H1 (cell line): ENCODE data around the gene ADCY2. TPM values are rescaled to one million over a fixed set of nuclear protein-coding genes. Genes with fewer than 3 reads are reported as not detected.

Experiments
- CTCF ChIA-PET: fragments of 300-600 bp; sonication (Branson Sonifier 250); formaldehyde crosslinking; loops from one replicate; lab custom pipeline; 2021; ENCODE audit not compliant: partially characterized antibody; lab: Charles Lee
- POLR2A ChIA-PET: fragments of 300-600 bp; sonication (Branson Sonifier 250); formaldehyde crosslinking; loops from one replicate; lab custom pipeline; 2021; ENCODE audit warnings: inconsistent platforms; ENCODE audit not compliant: partially characterized antibody; lab: Charles Lee
- DNase-seq, 2 experiments: peaks; one replicate each; pipeline versions ENCODE4 v3.0.0 to v3.0.0-alpha.2; 2010 to 2022; ENCODE audit warnings: low spot score in 2 of 2, low read depth in 1 of 2, mixed read lengths in 1 of 2
- FAIRE-seq: peaks from 2 replicates; lab custom pipeline; 2011; peaks lifted over from hg19 to GRCh38; lab: Jason Lieb, UNC
- H2AFZ ChIP-seq: 2 replicates; pipeline ENCODE4 v1.8.1; 2012; ENCODE audit warnings: low read length, inconsistent platforms
- H2AK5ac ChIP-seq: 2 replicates; pipeline ENCODE4 v1.6.1; 2013; ENCODE audit warnings: low read depth, low read length
- H2BK120ac ChIP-seq: replicated peaks from 2 replicates; pipeline ENCODE3; 2013; ENCODE audit warnings: low read depth, low read length, inconsistent platforms
- H2BK12ac ChIP-seq: 2 replicates; pipeline ENCODE4 v1.6.1; 2013; ENCODE audit warnings: low read depth, low read length
- H2BK15ac ChIP-seq: 2 replicates; pipeline ENCODE4 v1.6.1; 2013; ENCODE audit warnings: low read length
- H2BK20ac ChIP-seq: 2 replicates; pipeline ENCODE4 v1.6.1; 2013; ENCODE audit warnings: low read length
- H2BK5ac ChIP-seq: 2 replicates; pipeline ENCODE4 v1.6.1; 2013; ENCODE audit warnings: low read depth, low read length
- H3K14ac ChIP-seq: 2 replicates; pipeline ENCODE4 v1.6.1; 2013; ENCODE audit warnings: inconsistent platforms; ENCODE audit not compliant: insufficient read length
- H3K18ac ChIP-seq: 2 replicates; pipeline ENCODE4 v1.6.1; 2013; ENCODE audit warnings: low read length; ENCODE audit errors: extremely low read depth
- H3K23ac ChIP-seq: 2 replicates; pipeline ENCODE4 v1.6.1; 2013; ENCODE audit warnings: inconsistent platforms; ENCODE audit not compliant: insufficient read length
- H3K23me2 ChIP-seq: 2 replicates; pipeline ENCODE4 v1.6.1; 2013; ENCODE audit warnings: low read depth, low read length
- H3K27ac ChIP-seq: 2 replicates; pipeline ENCODE4 v1.6.1; 2011; ENCODE audit warnings: low read depth, low read length, inconsistent platforms
- H3K27me3 ChIP-seq, 4 experiments: replicated peaks in 1 of 4; 1 replicate in 1 of 4; 2 replicates in 3 of 4; pipeline versions ENCODE4 v1.6.1 to v1.8.1; 2011 to 2013; ENCODE audit warnings: low read length in 3 of 4, mild to moderate bottlenecking in 3 of 4, inconsistent platforms in 2 of 4, mixed read lengths in 2 of 4, moderate library complexity in 1 of 4; ENCODE audit not compliant: control insufficient read depth in 3 of 4, insufficient read depth in 3 of 4; ENCODE audit errors: extremely low read depth in 1 of 4
- H3K36me3 ChIP-seq, 4 experiments: 2 replicates each; pipeline versions ENCODE4 v1.6.1 to v1.8.1; 2011 to 2013; ENCODE audit warnings: mild to moderate bottlenecking in 4 of 4, low read length in 3 of 4, moderate library complexity in 2 of 4, control low read depth in 1 of 4, inconsistent platforms in 1 of 4; ENCODE audit not compliant: insufficient read depth in 4 of 4, control insufficient read depth in 2 of 4
- H3K4ac ChIP-seq: replicated peaks from 2 replicates; pipeline ENCODE3; 2013; ENCODE audit warnings: low read length, low read depth, mixed read lengths, inconsistent platforms; ENCODE audit not compliant: insufficient read length
- H3K4me1 ChIP-seq, 4 experiments: replicated peaks in 1 of 4; 1 replicate in 1 of 4; 2 replicates in 3 of 4; pipeline versions ENCODE4 v1.6.1 to v1.8.1; 2011 to 2013; ENCODE audit warnings: low read length in 3 of 4, inconsistent platforms in 2 of 4, mixed read lengths in 1 of 4; ENCODE audit not compliant: insufficient read depth in 4 of 4, control insufficient read depth in 3 of 4
- H3K4me2 ChIP-seq, 2 experiments: 2 replicates each; pipeline versions ENCODE4 v1.6.1 to v1.8.1; 2011 to 2013; ENCODE audit warnings: low read depth in 2 of 2, low read length in 2 of 2, control low read depth in 1 of 2, inconsistent platforms in 1 of 2, mild to moderate bottlenecking in 1 of 2; ENCODE audit not compliant: insufficient read depth in 1 of 2
- H3K4me3 ChIP-seq, 4 experiments: fragments of 200-600, 300-600 bp in 1 of 4; sonication (generic), shearing (Covaris generic), sonication (Bioruptor Twin) in 1 of 4; 2 replicates each; pipeline versions ENCODE4 v1.5.1 to v1.8.1; 2011 to 2016; ENCODE audit warnings: low read length in 4 of 4, low read depth in 3 of 4, control low read depth in 2 of 4, inconsistent platforms in 2 of 4, mild to moderate bottlenecking in 2 of 4, mixed read lengths in 1 of 4, moderate library complexity in 1 of 4; ENCODE audit not compliant: insufficient read depth in 2 of 4; ENCODE audit errors: extremely low read depth in 1 of 4
- H3K56ac ChIP-seq: replicated peaks from 2 replicates; pipeline ENCODE3; 2013; ENCODE audit warnings: low read depth, mild to moderate bottlenecking, mixed read lengths, low read length, inconsistent platforms; ENCODE audit not compliant: insufficient read length
- H3K79me1 ChIP-seq: 2 replicates; pipeline ENCODE4 v1.6.1; 2013; ENCODE audit warnings: low read depth, low read length, control low read depth
- H3K79me2 ChIP-seq, 2 experiments: 2 replicates each; pipeline versions ENCODE4 v1.6.1 to v1.8.1; 2012 to 2013; ENCODE audit warnings: low read length in 2 of 2, mild to moderate bottlenecking in 2 of 2, inconsistent platforms in 1 of 2; ENCODE audit not compliant: insufficient read depth in 2 of 2, control insufficient read depth in 1 of 2
- H3K9ac ChIP-seq, 4 experiments: replicated peaks in 1 of 4; 1 replicate in 1 of 4; 2 replicates in 3 of 4; pipeline versions ENCODE4 v1.6.1 to v1.8.1; 2011 to 2013; ENCODE audit warnings: low read depth in 3 of 4, low read length in 3 of 4, control low read depth in 2 of 4, mild to moderate bottlenecking in 2 of 4, moderate library complexity in 2 of 4, inconsistent platforms in 1 of 4; ENCODE audit errors: extremely low read depth in 1 of 4
- H3K9me3 ChIP-seq, 2 experiments: 2 replicates each; pipeline versions ENCODE4 v1.6.1 to v1.8.1; 2012 to 2013; ENCODE audit warnings: mild to moderate bottlenecking in 2 of 2, moderate library complexity in 2 of 2, control low read depth in 1 of 2, inconsistent platforms in 1 of 2, low read depth in 1 of 2, low read length in 1 of 2, mixed read lengths in 1 of 2; ENCODE audit not compliant: insufficient read depth in 2 of 2
- H4K20me1 ChIP-seq, 2 experiments: replicated peaks in 1 of 2; 2 replicates each; pipeline versions ENCODE3 to v1.8.1; 2011 to 2013; ENCODE audit warnings: inconsistent platforms in 2 of 2, low read length in 2 of 2, mild to moderate bottlenecking in 1 of 2; ENCODE audit not compliant: insufficient read depth in 2 of 2, control insufficient read depth in 1 of 2
- H4K5ac ChIP-seq: 2 replicates; pipeline ENCODE4 v1.6.1; 2013; ENCODE audit warnings: low read length, low read depth, mixed read lengths, inconsistent platforms; ENCODE audit not compliant: insufficient read length
- H4K8ac ChIP-seq: 2 replicates; pipeline ENCODE4 v1.8.0; 2013; ENCODE audit warnings: mild to moderate bottlenecking, moderate library complexity, low read length, inconsistent platforms; ENCODE audit not compliant: insufficient read depth; ENCODE audit errors: extremely low read depth
- H4K91ac ChIP-seq: replicated peaks from 2 replicates; pipeline ENCODE3; 2013; ENCODE audit warnings: low read length, mixed read lengths, inconsistent platforms; ENCODE audit not compliant: insufficient read length
- ASH2L ChIP-seq: fragments of 200-600, 300-600 bp; sonication (generic); IDR thresholded peaks from one replicate; pipeline ENCODE4 v1.7.1; 2017; ENCODE audit warnings: low read length
- CBX8 ChIP-seq: fragments of 300-800, 300-1000 bp; sonication (generic); IDR thresholded peaks from 2 replicates; pipeline ENCODE4 v1.7.1; 2016; ENCODE audit warnings: low read depth, low read length, borderline replicate concordance
- CHD1 ChIP-seq: IDR thresholded peaks from 2 replicates; pipeline ENCODE4 v1.6.1; 2012; ENCODE audit warnings: low read depth, low read length, improper control_type of control experiment
- CHD2 ChIP-seq: IDR thresholded peaks from 2 replicates; pipeline ENCODE4 v1.6.1; 2012; ENCODE audit warnings: low read length, improper control_type of control experiment
- EGR1 ChIP-seq: IDR thresholded peaks from 2 replicates; pipeline ENCODE4 v1.6.1; 2011; ENCODE audit warnings: low read depth, low read length, borderline replicate concordance
- EZH2 ChIP-seq: fragments of 200-600 bp; sonication (generic); IDR thresholded peaks from 2 replicates; pipeline ENCODE4 v1.7.1; 2012; ENCODE audit warnings: low read depth, mild to moderate bottlenecking, moderate library complexity, low read length, inconsistent platforms; ENCODE audit not compliant: severe bottlenecking
- JUND ChIP-seq: IDR thresholded peaks from 2 replicates; pipeline ENCODE4 v1.6.1; 2011; ENCODE audit warnings: mild to moderate bottlenecking, improper control_type of control experiment, low read length
- KDM1A ChIP-seq: fragments of 200-600, 300-600 bp; sonication (generic); IDR thresholded peaks from 2 replicates; pipeline ENCODE4 v1.7.1; 2016; ENCODE audit warnings: mild to moderate bottlenecking, low read length, borderline replicate concordance
- KDM4A ChIP-seq: IDR thresholded peaks from one replicate; pipeline ENCODE4 v1.7.1; 2012; ENCODE audit warnings: low read depth, mild to moderate bottlenecking, moderate library complexity, low read length, inconsistent platforms; ENCODE audit not compliant: severe bottlenecking
- POLR2A ChIP-seq, 2 experiments: IDR thresholded peaks; 1 replicate in 1 of 2; 2 replicates in 1 of 2; pipeline ENCODE4 v1.6.1; 2011; ENCODE audit warnings: low read depth in 2 of 2, low read length in 2 of 2, mild to moderate bottlenecking in 2 of 2; ENCODE audit errors: control extremely low read depth in 1 of 2
- RAD21 ChIP-seq, 2 experiments: IDR thresholded peaks in 1 of 2; conservative IDR thresholded peaks in 1 of 2; 2 replicates each; pipeline ENCODE4 v1.6.1; 2011; ENCODE audit warnings: low read depth in 2 of 2, low read length in 2 of 2, improper control_type of control experiment in 1 of 2, inconsistent platforms in 1 of 2, mild to moderate bottlenecking in 1 of 2, moderate library complexity in 1 of 2
- TBP ChIP-seq: IDR thresholded peaks from 2 replicates; pipeline ENCODE4 v1.6.1; 2011; ENCODE audit warnings: low read depth, low read length, improper control_type of control experiment
- TCF12 ChIP-seq: IDR thresholded peaks from 2 replicates; pipeline ENCODE4 v1.6.1; 2011; ENCODE audit warnings: low read depth, mild to moderate bottlenecking, low read length
- YY1 ChIP-seq: IDR thresholded peaks from 2 replicates; pipeline ENCODE4 v1.6.1; 2011; ENCODE audit warnings: low read depth, mild to moderate bottlenecking, low read length
- ZNF274 ChIP-seq: IDR thresholded peaks from 2 replicates; pipeline ENCODE4 v1.7.0; 2012; ENCODE audit warnings: low read length, borderline replicate concordance; ENCODE audit errors: extremely low read depth
- WGBS, 2 experiments: shearing (Covaris generic) in 1 of 2; methylation state at CpG; one replicate each; pipeline versions ENCODE4 v1.1.6 to v1.1.7; 2013 to 2015; ENCODE audit warnings: low lambda C conversion rate in 2 of 2, mixed read lengths in 2 of 2, inconsistent platforms in 1 of 2, low coverage in 1 of 2, missing lambda C conversion rate in 1 of 2; ENCODE audit not compliant: insufficient replicate concordance in 2 of 2, insufficient coverage in 1 of 2, insufficient read length in 1 of 2; ENCODE audit errors: extremely low coverage in 1 of 2, missing lambda C conversion rate in 1 of 2; 5-methylcytosine and 5-hydroxymethylcytosine counted together
- polyA plus RNA-seq, 7 experiments: library from polyadenylated mRNA; depleted of rRNA in 3 of 7; stranded (reverse) in 5 of 7; unstranded in 2 of 7; fragments of >200 nt in 5 of 7; fragments of 200-250 nt in 2 of 7; gene quantifications; 1 replicate in 5 of 7; 2 replicates in 1 of 7; 4 replicates in 1 of 7; pipeline versions ENCODE4 v1.2.1 to v1.2.3, GENCODE V29; 2011 to 2013; ENCODE audit warnings: missing spikeins in 2 of 7, mixed read lengths in 2 of 7
- total RNA-seq: library from RNA; stranded (reverse); fragmentation: NEBNext Ultra II Directional; extraction: Animal tissue kit (Norgen Biotek cat#: 25700); gene quantifications from 2 replicates; pipeline ENCODE4 v1.2.1, GENCODE V29; 2021

Gene ADCY2
- total and polyA plus RNA-seq, 2 of the 8 experiments (the other 6 are each of a cell fraction or from before 2014, with no cell fraction given) = 35.8 to 122 TPM

GRCh38 chr5:7814816-7815215 is 418.9 kb downstream of the ADCY2 start:
- FAIRE-seq (no peak), DNase-seq (no peak)
- no peak overlapping the region for H3K4me3 ChIP-seq
- no peak overlapping the region for H2BK12ac ChIP-seq
- H4K91ac ChIP-seq = no peak overlapping the region
- H3K36me3 ChIP-seq = peaks cover 0 to 13% (median 4%) of the 10 kb centered on the region in 4 experiments; a peak in 2 of 8 replicates
- H3K56ac ChIP-seq = no peak overlapping the region
- WGBS, 2 experiments = 94% methylated on average over 10 of the region's 10 CpGs; no CpG with 5 or more reads in 1 of the 2 experiments
- no peaks in the 10 kb centered on the region for H3K23me2 ChIP-seq
- H2BK120ac ChIP-seq = no peak overlapping the region
- H4K5ac ChIP-seq = no peak overlapping the region
- no peaks in the 10 kb centered on the region for H3K79me2 ChIP-seq
- H3K79me1 ChIP-seq = no peaks in the 10 kb centered on the region
- no peak overlapping the region for H3K9ac ChIP-seq
- H4K20me1 ChIP-seq = no peaks in the 10 kb centered on the region
- peaks cover 2 to 13% (median 6%) of the 10 kb centered on the region in 4 experiments; a peak in 6 of 7 replicates for H3K4me1 ChIP-seq
- H3K27me3 ChIP-seq = no peaks in the 10 kb centered on the region
- H3K14ac ChIP-seq = no peak overlapping the region
- no peak overlapping the region for H2AK5ac ChIP-seq
- H2BK20ac ChIP-seq = no peak overlapping the region
- no peak overlapping the region for H3K4ac ChIP-seq
- no peak overlapping the region for H3K4me2 ChIP-seq
- POLR2A ChIA-PET = no interaction called here
- no peak overlapping the region for H2BK5ac ChIP-seq
- no peak overlapping the region for H3K23ac ChIP-seq
- CTCF ChIA-PET = interaction anchor here (1.0 to 9.2 kb wide), 9 partner anchors 8 to 994 kb away, joined by 4 to 61 read pairs (median 7); partner anchors contain the start of gene CFAP90
- H3K18ac ChIP-seq = no peak overlapping the region
- H3K9me3 ChIP-seq = no peaks in the 10 kb centered on the region
- H2AFZ ChIP-seq = no peak overlapping the region
- H3K27ac ChIP-seq = no peak overlapping the region
- H2BK15ac ChIP-seq = no peak overlapping the region
- H4K8ac ChIP-seq = no peak overlapping the region
- TF ChIP-seq KDM1A (no peak), ASH2L (no peak), POLR2A (IDR thresholded peaks at IDR 0.05; ENCODE audit: control extremely low read depth in 1 of 2, low read depth in 2 of 2, low read length in 2 of 2) (no peak), CHD1 (no peak), TBP (no peak), ZNF274 (no peak), RAD21 (IDR thresholded peaks at IDR 0.05 in 1 of 2, conservative IDR thresholded peaks at IDR 0.05 in 1 of 2; ENCODE audit: low read depth in 2 of 2, low read length in 2 of 2) (no peak), JUND (no peak), KDM4A (no peak), EZH2 (no peak), TCF12 (no peak), EGR1 (no peak), CBX8 (no peak), YY1 (no peak), CHD2 (no peak)
